HG02870 (cell line): ENCODE results near the gene PSME4.

ENCODE experiments used
- ATAC-seq: cut with Tn5 transposase; IDR thresholded peaks from one replicate; pipeline ENCODE4 v1.9.1; 2021; ENCODE audit warnings: mild to moderate bottlenecking, moderate library complexity; ENCODE audit not compliant: unreplicated experiment

The PSME4 gene

GRCh38 chr2:53970724-53971602 is at the start of gene PSME4:
TSS of gene PSME4 (minus strand) at chr2:53970993. CDS start at chr2:53970784, 209 bp downstream.
- ATAC-seq = peak; percentile 76

- ATAC-seq = no peak
Measured at GRCh38 chr2:54015798-54016699, 45.3 kb upstream of the PSME4 start.

- ATAC-seq = no peak
Measured at GRCh38 chr2:54013996-54014395, 43.2 kb upstream of the PSME4 start.

- no peak for ATAC-seq
Measured at GRCh38 chr2:54012538-54013141, 41.8 kb upstream of the PSME4 start.

- ATAC-seq = no peak
Measured at GRCh38 chr2:54009549-54009948, 38.8 kb upstream of the PSME4 start.

- no peak for ATAC-seq
Measured at GRCh38 chr2:54008439-54008838, 37.6 kb upstream of the PSME4 start.

GRCh38 chr2:54000524-54000923 is 29.7 kb upstream of the PSME4 start:
- ATAC-seq = no peak

- no peak for ATAC-seq
Measured at GRCh38 chr2:54000122-54000521, 29.3 kb upstream of the PSME4 start.

- ATAC-seq = no peak
Measured at GRCh38 chr2:53998834-53999233, 28.0 kb upstream of the PSME4 start.

- ATAC-seq = peak; percentile 84
Measured at GRCh38 chr2:53994818-53995808, 24.3 kb upstream of the PSME4 start.

- ATAC-seq = no peak
Measured at GRCh38 chr2:53991948-53992347, 21.2 kb upstream of the PSME4 start.

- ATAC-seq = no peak
Measured at GRCh38 chr2:53989210-53989862, 18.5 kb upstream of the PSME4 start.

GRCh38 chr2:53987336-53987921 is 16.6 kb upstream of the PSME4 start:
- peak; percentile 37 for ATAC-seq

GRCh38 chr2:53985646-53986045 is 14.9 kb upstream of the PSME4 start:
- ATAC-seq = no peak

- ATAC-seq = peak; percentile 27
Measured at GRCh38 chr2:53969968-53970723, 647 bp downstream of the PSME4 start.

GRCh38 chr2:53969285-53969967 is 1.4 kb downstream of the PSME4 start:
- ATAC-seq = no peak

- no peak for ATAC-seq
Measured at GRCh38 chr2:53964987-53965687, 5.7 kb downstream of the PSME4 start.
